ENCODE measurements around the gene SUGCT.

SUGCT gene

GRCh38 chr7:40641701-40642100 is 506.9 kb downstream of the SUGCT start:
- H3K4me3 ChIP-seq (ENCODE audit: low read depth, low read length) = no peak overlapping the region
- peaks cover 13% of the 10 kb centered on the region for H3K4me1 ChIP-seq (ENCODE audit: control insufficient read depth, insufficient read depth, low read length)
- no peaks in the 10 kb centered on the region for H3K9me3 ChIP-seq (ENCODE audit: control insufficient read depth, insufficient read depth, low read depth, low read length)
- no peaks in the 10 kb centered on the region for H3K36me3 ChIP-seq (ENCODE audit: control insufficient read depth in 2 of 2, insufficient read depth in 1 of 2, low read length in 2 of 2)
- TF ChIP-seq WT1 (tag by site-specific recombination; IDR thresholded peaks at IDR 0.05) = no peak
- TF ChIP-seq RBAK (tag by site-specific recombination; IDR thresholded peaks at IDR 0.05) = no peak
- no peak for TF ChIP-seq ZBTB48 (tag by site-specific recombination; IDR thresholded peaks at IDR 0.05)
- TF ChIP-seq ZNF121 (tag by site-specific recombination; IDR thresholded peaks at IDR 0.05) = no peak
- no peak for TF ChIP-seq ZBTB8A (tag by site-specific recombination; IDR thresholded peaks at IDR 0.05)
- TF ChIP-seq ZNF548 (tag by site-specific recombination; IDR thresholded peaks at IDR 0.05) = no peak
- TF ChIP-seq ZNF394 (tag by site-specific recombination; IDR thresholded peaks at IDR 0.05; ENCODE audit: borderline replicate concordance) = no peak
- TF ChIP-seq PRDM1 (tag by site-specific recombination; IDR thresholded peaks at IDR 0.05) = no peak
- TF ChIP-seq ZNF501 (tag by site-specific recombination; IDR thresholded peaks at IDR 0.05) = no peak
- no peak for TF ChIP-seq ZNF146 (tag by site-specific recombination; IDR thresholded peaks at IDR 0.05)
- no peak for TF ChIP-seq ZNF610 (tag by site-specific recombination; IDR thresholded peaks at IDR 0.05; ENCODE audit: borderline replicate concordance)
- TF ChIP-seq ZNF707 (tag by site-specific recombination; IDR thresholded peaks at IDR 0.05) = no peak
- no peak for TF ChIP-seq KLF8 (tag by site-specific recombination; IDR thresholded peaks at IDR 0.05)
- no peak for TF ChIP-seq KLF7 (tag by site-specific recombination; IDR thresholded peaks at IDR 0.05; ENCODE audit: borderline replicate concordance)
- TF ChIP-seq SCRT1 (tag by site-specific recombination; IDR thresholded peaks at IDR 0.05; ENCODE audit: borderline replicate concordance) = no peak
- no peak for TF ChIP-seq ELK4 (IDR thresholded peaks at IDR 0.05; ENCODE audit: borderline replicate concordance, low read depth, low read length)
- ChIA-PET POLR2A (no interaction called here), CTCF (no interaction called here)
- H3K27ac ChIP-seq (ENCODE audit: extremely low read depth, low read depth, low read length) = no peak overlapping the region

DNA sequence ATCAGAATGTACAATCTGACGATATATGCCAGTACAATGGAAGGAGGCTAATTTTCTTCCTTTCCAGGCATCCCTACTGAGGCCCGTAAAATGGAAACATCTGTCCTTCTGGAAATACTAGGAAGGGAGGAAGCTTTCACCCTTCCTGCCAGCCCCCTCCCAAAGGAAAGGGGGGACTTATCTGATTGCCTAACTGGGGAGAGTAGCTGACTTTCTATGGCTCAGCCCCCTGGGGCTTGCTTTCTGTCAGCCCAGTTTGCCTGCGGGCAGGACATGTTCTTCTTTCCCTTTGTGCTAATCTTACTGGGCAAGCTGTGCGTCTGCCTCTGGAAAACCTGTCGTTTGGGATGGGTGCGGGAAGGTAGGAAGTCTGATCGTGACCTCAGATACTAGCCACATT is 508.9 kb downstream of the SUGCT start:
- H3K9me3 ChIP-seq (ENCODE audit: control insufficient read depth, insufficient read depth, low read depth, low read length) = no peaks in the 10 kb centered on the region
- H3K36me3 ChIP-seq (ENCODE audit: control insufficient read depth in 2 of 2, insufficient read depth in 1 of 2, low read length in 2 of 2) = no peaks in the 10 kb centered on the region
- ChIA-PET POLR2A (no interaction called here), CTCF (no interaction called here)
- no peak overlapping the region for H3K4me3 ChIP-seq (ENCODE audit: low read depth, low read length)
- peaks cover 13% of the 10 kb centered on the region for H3K4me1 ChIP-seq (ENCODE audit: control insufficient read depth, insufficient read depth, low read length)
- TF ChIP-seq SETDB1 (IDR thresholded peaks at IDR 0.05; ENCODE audit: insufficient read length, low read length) = no peak
- TF ChIP-seq EGR2 (tag by site-specific recombination; IDR thresholded peaks at IDR 0.05; ENCODE audit: low read depth) = no peak
- TF ChIP-seq ZNF768 (tag by site-specific recombination; IDR thresholded peaks at IDR 0.05) = no peak
- TF ChIP-seq ZNF548 (tag by site-specific recombination; IDR thresholded peaks at IDR 0.05) = no peak
- TF ChIP-seq ZNF223 (tag by site-specific recombination; IDR thresholded peaks at IDR 0.05) = no peak
- H3K27ac ChIP-seq (ENCODE audit: extremely low read depth, low read depth, low read length) = no peak overlapping the region

DNA sequence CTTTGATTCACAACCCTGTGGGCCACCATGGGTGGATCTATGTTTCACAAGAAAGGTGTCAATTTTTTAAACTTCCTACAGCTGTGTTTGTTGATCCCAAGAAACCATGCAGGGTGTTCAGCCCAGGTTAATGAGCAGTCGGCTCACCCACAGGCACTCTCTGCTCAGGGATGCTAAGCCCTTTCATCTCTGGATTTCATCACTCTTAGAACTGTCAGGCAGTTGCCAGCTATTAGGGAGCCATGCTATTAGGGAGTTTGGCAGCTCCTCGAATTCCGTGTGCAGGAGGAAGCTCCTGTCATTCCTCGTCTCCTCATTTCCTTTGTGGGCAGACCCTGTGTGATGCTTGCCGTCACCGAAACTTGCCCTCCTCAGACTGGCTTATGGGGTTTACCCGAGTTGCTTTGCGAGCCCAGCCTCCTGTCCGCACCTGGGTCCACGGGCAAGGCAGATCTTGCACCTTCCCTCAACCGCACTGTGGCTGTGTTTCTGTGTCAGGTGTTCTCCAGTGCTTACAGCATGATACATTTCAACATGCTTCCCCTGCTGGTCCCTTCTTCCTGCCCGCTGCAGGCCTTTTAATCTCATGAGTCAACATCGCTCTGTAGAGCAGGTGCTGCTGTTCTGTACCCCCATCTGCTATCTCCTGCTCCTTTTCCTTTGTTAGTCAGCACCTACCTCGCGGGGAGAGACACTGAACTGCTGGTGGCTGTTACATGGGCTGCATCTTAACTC is 509.8 kb downstream of the SUGCT start:
- H3K9me3 ChIP-seq (ENCODE audit: control insufficient read depth, insufficient read depth, low read depth, low read length) = no peaks in the 10 kb centered on the region
- no peak overlapping the region for H3K4me3 ChIP-seq (ENCODE audit: low read depth, low read length)
- TF ChIP-seq ZNF777 (tag by site-specific recombination; IDR thresholded peaks at IDR 0.05; ENCODE audit: borderline replicate concordance) = no peak
- TF ChIP-seq SP7 (tag by site-specific recombination; IDR thresholded peaks at IDR 0.05) = no peak
- TF ChIP-seq GFI1B (tag by site-specific recombination; IDR thresholded peaks at IDR 0.05) = no peak
- TF ChIP-seq ZNF19 (tag by site-specific recombination; IDR thresholded peaks at IDR 0.05; ENCODE audit: low read depth) = no peak
- TF ChIP-seq GLI2 (tag by site-specific recombination; IDR thresholded peaks at IDR 0.05; ENCODE audit: borderline replicate concordance, low read depth) = no peak
- no peak for TF ChIP-seq ZNF426 (tag by site-specific recombination; IDR thresholded peaks at IDR 0.05)
- TF ChIP-seq WT1 (tag by site-specific recombination; IDR thresholded peaks at IDR 0.05) = no peak
- TF ChIP-seq ZNF18 (tag by site-specific recombination; IDR thresholded peaks at IDR 0.05) = no peak
- no peak for TF ChIP-seq ZNF701 (tag by site-specific recombination; IDR thresholded peaks at IDR 0.05)
- TF ChIP-seq ZNF670 (tag by site-specific recombination; IDR thresholded peaks at IDR 0.05; ENCODE audit: low read depth) = no peak
- no peak overlapping the region for H3K27ac ChIP-seq (ENCODE audit: extremely low read depth, low read depth, low read length)
- peaks cover 13% of the 10 kb centered on the region for H3K4me1 ChIP-seq (ENCODE audit: control insufficient read depth, insufficient read depth, low read length)
- no peaks in the 10 kb centered on the region for H3K36me3 ChIP-seq (ENCODE audit: control insufficient read depth in 2 of 2, insufficient read depth in 1 of 2, low read length in 2 of 2)
- ChIA-PET POLR2A (no interaction called here), CTCF (no interaction called here)

Measured in HEK293 (cell line).